Thyroid gland (tissue), 4 donors: ENCODE measurements around the gene TTLL10.

ENCODE experiments used
- POLR2A ChIP-seq, 2 donors: fragments of 450-650 bp; IDR thresholded peaks; one replicate each; pipeline ENCODE4 v1.6.1; 2017; ENCODE audit warnings: antibody characterized with exemption in 2 of 2, mild to moderate bottlenecking in 2 of 2, moderate library complexity in 1 of 2
- TF ChIP-seq, protein P1 (sequence below), 6 experiments: fragments of 200-600 bp in 3 of 6; fragments of 450-650 bp in 3 of 6; sonication (generic) in 3 of 6; IDR thresholded peaks; one replicate each; pipeline ENCODE4 v1.5.1; 2016 to 2019; ENCODE audit warnings: antibody characterized with exemption in 6 of 6, mild to moderate bottlenecking in 2 of 6, inconsistent platforms in 1 of 6, moderate library complexity in 1 of 6

DNA sequence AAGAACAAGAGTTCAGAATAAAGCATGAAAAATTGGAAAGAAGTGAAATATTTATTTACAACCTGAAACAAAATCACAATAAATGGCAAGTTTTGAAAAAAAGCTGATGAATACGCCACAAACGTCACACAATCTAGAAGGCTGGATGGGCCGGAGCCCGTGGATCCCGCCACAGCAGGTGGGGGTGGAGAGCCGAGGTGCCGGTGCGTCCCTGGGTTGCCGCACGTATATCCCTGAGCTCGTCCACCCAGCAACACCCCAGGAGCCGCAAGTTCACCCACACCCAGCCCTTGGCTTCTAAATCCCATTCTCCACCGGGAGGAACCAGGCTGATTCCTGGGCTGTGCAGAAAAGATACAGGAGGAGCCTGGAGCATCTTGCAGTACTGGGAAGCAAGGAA, 25.6 kb upstream of the TTLL10 start:
- TF ChIP-seq, protein P1, sequence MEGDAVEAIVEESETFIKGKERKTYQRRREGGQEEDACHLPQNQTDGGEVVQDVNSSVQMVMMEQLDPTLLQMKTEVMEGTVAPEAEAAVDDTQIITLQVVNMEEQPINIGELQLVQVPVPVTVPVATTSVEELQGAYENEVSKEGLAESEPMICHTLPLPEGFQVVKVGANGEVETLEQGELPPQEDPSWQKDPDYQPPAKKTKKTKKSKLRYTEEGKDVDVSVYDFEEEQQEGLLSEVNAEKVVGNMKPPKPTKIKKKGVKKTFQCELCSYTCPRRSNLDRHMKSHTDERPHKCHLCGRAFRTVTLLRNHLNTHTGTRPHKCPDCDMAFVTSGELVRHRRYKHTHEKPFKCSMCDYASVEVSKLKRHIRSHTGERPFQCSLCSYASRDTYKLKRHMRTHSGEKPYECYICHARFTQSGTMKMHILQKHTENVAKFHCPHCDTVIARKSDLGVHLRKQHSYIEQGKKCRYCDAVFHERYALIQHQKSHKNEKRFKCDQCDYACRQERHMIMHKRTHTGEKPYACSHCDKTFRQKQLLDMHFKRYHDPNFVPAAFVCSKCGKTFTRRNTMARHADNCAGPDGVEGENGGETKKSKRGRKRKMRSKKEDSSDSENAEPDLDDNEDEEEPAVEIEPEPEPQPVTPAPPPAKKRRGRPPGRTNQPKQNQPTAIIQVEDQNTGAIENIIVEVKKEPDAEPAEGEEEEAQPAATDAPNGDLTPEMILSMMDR (IDR thresholded peaks at IDR 0.05), result no peak
- TF ChIP-seq POLR2A (IDR thresholded peaks at IDR 0.05), result no peak
